T-helper 17 cell (primary cell): ENCODE measurements around the gene PCCA. TPM values are rescaled to one million over a fixed set of nuclear protein-coding genes. Genes with fewer than 3 reads are reported as not detected.
"Not testable (repeated sequence)": the region's sequence is repeated elsewhere in the genome, so short reads cannot be mapped to it uniquely, and the experiment has no call there.

Source experiments
- ATAC-seq: fragments of 150-1000 bp; cut with Tn5 transposase; 2 replicates; pipeline ENCODE4 v1.10.0; 2021; ENCODE audit warnings: mild to moderate bottlenecking, moderate library complexity
- DNase-seq, 3 donors: peaks; one replicate each; pipeline versions ENCODE4 v3.0.0 to v3.0.0-alpha.2; 2020 to 2021
- H3K9me3 ChIP-seq: one replicate; pipeline ENCODE4 v1.7.0; 2013; ENCODE audit warnings: low read length, mild to moderate bottlenecking; ENCODE audit not compliant: control insufficient read depth, poor library complexity, severe bottlenecking
- H3K27ac Mint-ChIP-seq: one replicate; pipeline ENCODE4 v1.8.0; 2022; ENCODE audit warnings: mild to moderate bottlenecking, moderate library complexity, mixed read lengths
- H3K27me3 Mint-ChIP-seq: one replicate; pipeline ENCODE4 v1.8.0; 2022; ENCODE audit warnings: mixed read lengths
- H3K36me3 Mint-ChIP-seq: one replicate; pipeline ENCODE4 v1.8.0; 2022; ENCODE audit warnings: low read depth, mixed read lengths
- H3K4me1 Mint-ChIP-seq: one replicate; pipeline ENCODE4 v1.8.0; 2022; ENCODE audit warnings: mild to moderate bottlenecking, mixed read lengths
- H3K4me3 Mint-ChIP-seq: one replicate; pipeline ENCODE4 v1.8.0; 2022; ENCODE audit warnings: mild to moderate bottlenecking, moderate library complexity, mixed read lengths
- total RNA-seq, 4 donors: library from RNA in 2 of 4; stranded (reverse) in 2 of 4; gene quantifications; one replicate each; pipeline ENCODE4 v1.2.3 and lab custom pipeline; 2022 to 2026

Gene PCCA
- total RNA-seq, 2 donors from 2014 or later: 9.9 to 10.7 TPM

DNA sequence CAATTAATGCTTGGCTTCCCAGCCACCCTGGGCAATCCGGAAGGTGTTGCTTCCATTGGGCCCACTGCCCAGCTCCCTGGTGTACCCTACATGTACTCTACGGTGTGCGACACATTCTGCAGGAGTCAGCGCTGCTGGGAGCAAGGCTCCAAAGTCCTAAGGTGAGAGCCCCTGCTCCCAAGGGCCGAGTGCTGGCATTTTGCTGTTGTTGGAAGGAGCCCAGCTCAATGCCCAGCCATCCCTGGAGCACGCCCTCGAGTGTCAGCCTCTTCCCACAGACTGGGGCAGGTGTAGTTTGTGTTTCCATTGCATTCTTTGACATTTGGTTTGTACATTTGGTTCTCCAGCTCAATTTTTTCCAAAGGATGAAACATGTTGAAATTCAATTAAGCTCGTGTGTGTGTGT lies 435.1 kb downstream of the PCCA start:
- Mint-ChIP-seq H3K4me1 (peaks cover 2% of the 10 kb centered on the region), H3K27ac (no peak overlapping the region), H3K4me3 (no peak overlapping the region), H3K36me3 (peaks cover 5% of the 10 kb centered on the region), H3K27me3 (no peaks in the 10 kb centered on the region)
- no peak for DNase-seq
- ATAC-seq: no peak
- no peaks in the 10 kb centered on the region for H3K9me3 ChIP-seq

DNA sequence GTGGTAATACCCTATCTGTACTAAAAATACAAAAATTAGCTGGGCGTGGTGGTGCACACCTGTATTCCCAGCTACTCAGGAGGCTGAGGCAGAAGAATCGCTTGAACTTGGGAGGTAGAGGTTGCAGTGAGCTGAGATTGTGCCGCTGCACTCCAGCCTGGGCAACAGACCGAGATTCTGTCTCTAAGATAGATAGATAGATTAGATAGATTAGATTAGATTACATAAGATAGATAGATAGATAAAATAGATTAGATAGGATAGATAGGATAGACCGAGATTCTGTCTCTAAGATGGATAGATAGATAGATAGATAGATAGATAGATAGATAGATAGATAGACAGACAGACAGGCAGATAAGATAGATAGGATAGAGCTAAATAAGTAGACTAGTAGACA lies 435.8 kb downstream of the PCCA start:
- H3K36me3 Mint-ChIP-seq, DNase-seq, ATAC-seq, H3K27ac Mint-ChIP-seq, H3K4me3 Mint-ChIP-seq, H3K9me3 ChIP-seq, H3K4me1 Mint-ChIP-seq, H3K27me3 Mint-ChIP-seq: not testable (repeated sequence)

DNA sequence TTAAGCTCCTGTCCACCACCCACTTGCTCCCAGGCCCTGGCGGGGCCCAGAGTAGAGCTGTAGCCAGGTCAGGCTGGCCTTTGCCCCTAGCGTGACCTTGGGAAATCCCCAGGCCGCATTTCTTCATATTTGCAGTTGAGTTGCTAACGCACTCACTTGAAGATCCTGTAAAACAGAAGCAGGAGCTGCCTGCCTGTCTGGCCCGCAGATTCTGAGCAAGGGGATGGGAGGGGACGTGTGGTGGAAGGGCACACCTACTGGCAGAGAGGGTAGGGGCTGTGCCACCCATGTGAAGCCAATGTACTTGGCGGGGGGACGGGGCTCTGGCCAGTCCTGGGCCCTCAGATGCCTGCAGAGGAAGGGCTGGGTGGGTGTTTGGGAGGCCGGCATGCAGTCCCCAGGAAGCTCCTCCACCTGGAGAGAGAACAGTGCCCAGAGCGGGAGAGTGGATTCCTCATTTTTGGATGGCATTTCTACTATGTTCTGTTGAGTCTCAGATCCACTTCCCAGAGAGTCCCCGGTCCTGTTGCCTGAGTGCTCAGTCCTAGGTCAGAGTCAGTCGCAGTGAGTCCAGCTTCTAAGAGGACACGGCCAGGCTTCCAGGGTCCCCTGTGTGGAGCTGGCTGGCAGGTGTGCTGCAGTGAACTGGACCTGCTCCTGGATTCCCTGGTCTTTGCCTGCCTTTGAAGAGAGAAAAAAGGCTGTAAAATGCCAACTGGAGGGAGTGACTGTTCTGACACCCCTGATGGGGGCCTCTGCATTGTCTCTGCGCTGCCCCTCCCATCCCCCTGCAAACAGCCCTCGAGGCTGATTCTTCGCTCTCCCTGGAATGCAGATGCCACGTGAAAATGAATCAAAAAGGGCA lies 436.8 kb downstream of the PCCA start:
- Mint-ChIP-seq H3K4me1 (peaks cover 2% of the 10 kb centered on the region), H3K36me3 (peaks cover 5% of the 10 kb centered on the region), H3K27me3 (no peaks in the 10 kb centered on the region), H3K27ac (no peak overlapping the region), H3K4me3 (no peak overlapping the region)
- no peak for ATAC-seq
- no peaks in the 10 kb centered on the region for H3K9me3 ChIP-seq
- DNase-seq: no peak

DNA sequence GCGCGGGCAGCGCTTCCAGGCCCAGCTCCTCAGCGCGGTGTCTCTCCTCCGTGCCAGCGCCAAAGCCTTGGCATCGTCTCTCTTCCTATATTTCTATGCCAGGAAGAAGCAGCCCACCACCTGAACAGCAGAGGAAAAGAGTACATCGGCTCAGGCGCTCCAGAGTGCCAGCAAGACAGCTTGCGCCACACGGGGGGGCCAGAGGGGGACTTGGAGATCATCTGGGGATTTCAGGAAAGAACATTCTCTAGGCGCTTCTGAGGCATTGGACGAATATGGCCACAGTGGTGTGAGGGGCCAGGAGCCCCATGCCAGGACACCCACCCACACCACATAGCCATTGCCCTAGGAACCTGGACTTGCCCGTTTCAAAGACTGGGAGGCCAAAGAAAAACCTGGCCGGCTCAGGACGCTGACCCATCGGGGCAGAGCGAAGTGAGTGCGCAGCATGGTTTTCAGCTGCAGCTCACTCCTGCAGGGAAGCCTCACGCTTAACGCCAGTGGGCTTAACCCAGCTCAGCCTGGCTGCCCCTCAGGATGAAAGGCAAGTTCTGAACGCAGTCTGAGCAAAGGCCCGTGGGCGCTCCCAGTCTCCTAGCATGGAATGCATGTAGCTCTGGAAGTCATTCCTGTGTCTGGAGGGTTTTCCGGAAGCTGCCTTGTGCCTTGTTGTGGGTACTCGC lies 437.6 kb downstream of the PCCA start:
- Mint-ChIP-seq H3K4me1 (peaks cover under 1% of the 10 kb centered on the region), H3K36me3 (peaks cover 5% of the 10 kb centered on the region), H3K27ac (no peak overlapping the region), H3K4me3 (no peak overlapping the region), H3K27me3 (no peaks in the 10 kb centered on the region)
- no peak for DNase-seq
- no peak for ATAC-seq
- H3K9me3 ChIP-seq: no peaks in the 10 kb centered on the region

DNA sequence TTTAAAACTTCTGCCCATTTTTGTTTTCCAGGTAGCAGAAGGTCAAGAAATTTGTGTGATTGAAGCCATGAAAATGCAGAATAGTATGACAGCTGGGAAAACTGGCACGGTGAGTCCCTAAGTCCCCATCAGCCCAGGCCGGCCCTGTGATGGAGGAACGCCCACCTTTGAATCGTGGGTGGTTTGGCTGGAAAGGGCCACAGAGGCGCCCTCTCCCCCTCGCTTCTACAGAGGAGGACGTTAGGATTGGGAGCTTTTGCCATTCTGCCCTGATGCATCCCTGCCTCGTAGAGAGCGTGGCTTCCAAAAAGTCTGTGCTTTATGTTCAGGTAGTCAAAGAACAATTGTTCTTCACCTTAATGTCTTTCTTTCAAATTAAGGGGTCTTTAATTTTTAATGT lies 438.8 kb downstream of the PCCA start:
- DNase-seq: no peak
- no peak for ATAC-seq
- no peaks in the 10 kb centered on the region for H3K9me3 ChIP-seq
- no peaks in the 10 kb centered on the region for H3K4me1 Mint-ChIP-seq
- peak overlapping the region; percentile 69 for H3K27ac Mint-ChIP-seq
- no peaks in the 10 kb centered on the region for H3K27me3 Mint-ChIP-seq
- no peak overlapping the region for H3K4me3 Mint-ChIP-seq
- H3K36me3 Mint-ChIP-seq: peaks cover 5% of the 10 kb centered on the region

DNA sequence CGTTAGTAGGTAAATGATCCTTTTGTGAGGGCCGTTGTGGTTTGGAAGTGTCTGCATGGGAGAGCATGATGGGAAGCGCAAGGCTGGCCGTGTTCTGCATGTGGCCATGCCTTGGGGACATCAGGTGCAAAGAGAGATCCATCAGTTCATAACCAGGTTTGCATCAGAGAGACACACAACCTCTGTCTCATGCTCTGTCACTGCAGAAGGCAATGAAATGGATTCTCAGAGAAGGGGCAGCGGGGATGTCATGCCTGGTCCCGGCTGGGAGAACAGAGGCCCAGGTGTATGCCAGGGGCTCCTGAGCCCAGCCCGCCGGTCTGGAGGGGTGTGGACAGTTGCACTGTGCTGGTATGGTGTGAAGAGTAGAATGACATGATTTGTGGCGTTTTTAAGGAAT lies 439.5 kb downstream of the PCCA start:
- no peaks in the 10 kb centered on the region for H3K9me3 ChIP-seq
- no peaks in the 10 kb centered on the region for H3K27me3 Mint-ChIP-seq
- no peak for ATAC-seq

DNA sequence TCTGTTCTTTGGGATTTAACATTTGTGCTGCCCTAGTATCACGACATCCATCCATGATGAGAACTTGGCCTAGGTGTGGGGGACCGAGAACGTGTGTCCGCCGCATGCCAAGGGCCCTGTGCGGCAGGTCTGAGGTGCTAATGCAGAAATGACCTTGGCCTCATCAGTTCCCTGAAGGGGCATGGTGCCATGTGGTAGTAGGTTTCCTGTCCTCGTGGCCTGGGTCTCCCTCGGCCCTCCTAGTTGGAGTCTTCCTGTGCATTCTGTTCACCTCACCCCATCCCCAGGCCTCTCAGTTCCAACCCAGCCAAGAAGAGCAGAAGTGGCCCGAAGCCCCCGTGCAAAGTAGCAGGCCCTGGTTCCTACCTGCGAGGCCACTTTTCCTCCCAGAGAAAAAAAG lies 439.9 kb downstream of the PCCA start:
- Mint-ChIP-seq H3K27me3 (no peaks in the 10 kb centered on the region), H3K36me3 (peaks cover 5% of the 10 kb centered on the region), H3K4me1 (no peaks in the 10 kb centered on the region), H3K4me3 (no peak overlapping the region), H3K27ac (no peak overlapping the region)
- ATAC-seq: no peak
- no peaks in the 10 kb centered on the region for H3K9me3 ChIP-seq
- no peak for DNase-seq

More for the DNA sequence above, 439.5 kb downstream of the PCCA start:
- H3K36me3 Mint-ChIP-seq: peaks cover 5% of the 10 kb centered on the region
- DNase-seq: no peak
- H3K4me1 Mint-ChIP-seq: no peaks in the 10 kb centered on the region
- no peak overlapping the region for H3K4me3 Mint-ChIP-seq
- peak overlapping the region; percentile 69 for H3K27ac Mint-ChIP-seq

DNA sequence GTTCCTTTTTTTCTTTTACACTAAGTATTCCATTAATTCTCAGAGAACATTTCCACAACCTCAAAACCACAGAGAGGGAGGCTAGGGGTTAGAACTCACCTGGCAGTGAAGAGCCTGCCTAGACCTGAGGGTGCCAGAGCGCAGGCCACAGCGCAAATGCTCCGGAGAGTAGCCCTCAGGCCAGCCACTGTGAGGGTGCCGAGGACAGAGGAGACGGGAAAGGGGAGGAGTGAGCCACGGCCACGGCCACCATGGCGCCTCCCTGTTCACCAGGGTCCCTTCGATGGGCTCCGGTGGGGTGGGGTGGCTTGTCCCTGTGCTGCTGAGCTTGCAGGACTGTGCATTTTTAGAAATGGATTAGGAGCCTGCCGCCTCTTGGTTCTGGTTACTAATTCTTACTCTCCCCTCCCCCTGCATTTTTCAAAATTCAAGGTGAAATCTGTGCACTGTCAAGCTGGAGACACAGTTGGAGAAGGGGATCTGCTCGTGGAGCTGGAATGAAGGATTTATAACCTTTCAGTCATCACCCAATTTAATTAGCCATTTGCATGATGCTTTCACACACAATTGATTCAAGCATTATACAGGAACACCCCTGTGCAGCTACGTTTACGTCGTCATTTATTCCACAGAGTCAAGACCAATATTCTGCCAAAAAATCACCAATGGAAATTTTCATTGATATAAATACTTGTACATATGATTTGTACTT lies 440.9 kb downstream of the PCCA start:
- no peak overlapping the region for H3K27ac Mint-ChIP-seq
- no peaks in the 10 kb centered on the region for H3K27me3 Mint-ChIP-seq
- peaks cover 2% of the 10 kb centered on the region for H3K4me1 Mint-ChIP-seq
- ATAC-seq (no peak), DNase-seq (no peak)
- H3K4me3 Mint-ChIP-seq: no peak overlapping the region
- H3K9me3 ChIP-seq: no peaks in the 10 kb centered on the region
- peaks cover 6% of the 10 kb centered on the region for H3K36me3 Mint-ChIP-seq

DNA sequence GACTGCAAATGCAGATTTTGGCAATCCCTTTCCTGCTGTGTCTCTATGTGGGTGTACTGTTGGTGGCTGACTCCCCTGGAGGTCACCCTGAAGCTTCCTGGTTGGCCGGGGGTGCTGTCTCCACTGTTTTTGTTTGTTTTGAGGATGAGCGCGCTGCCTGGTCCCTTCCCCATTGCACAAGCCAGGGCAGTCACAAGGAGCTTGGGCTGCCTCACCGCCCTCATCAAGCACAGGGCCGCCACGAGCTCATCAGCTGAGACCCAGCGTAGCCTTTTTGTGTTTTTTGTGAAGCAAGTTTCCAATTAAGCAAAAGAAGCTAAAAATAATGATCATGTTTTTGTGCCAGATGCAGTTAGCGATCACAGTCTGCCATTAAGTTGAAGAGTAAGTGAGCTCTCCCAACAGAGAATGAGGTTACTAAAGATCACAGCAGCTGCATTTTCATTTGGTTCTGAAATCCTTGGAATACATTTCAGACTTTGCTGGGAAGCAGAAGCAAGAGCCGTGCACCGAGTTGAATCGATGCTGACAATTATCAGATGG lies 441.8 kb downstream of the PCCA start:
- DNase-seq: no peak
- no peak for ATAC-seq
- Mint-ChIP-seq H3K4me1 (peaks cover 2% of the 10 kb centered on the region), H3K27me3 (no peaks in the 10 kb centered on the region), H3K27ac (peak overlapping the region; percentile 60), H3K36me3 (peaks cover 4% of the 10 kb centered on the region), H3K4me3 (no peak overlapping the region)
- no peaks in the 10 kb centered on the region for H3K9me3 ChIP-seq

DNA sequence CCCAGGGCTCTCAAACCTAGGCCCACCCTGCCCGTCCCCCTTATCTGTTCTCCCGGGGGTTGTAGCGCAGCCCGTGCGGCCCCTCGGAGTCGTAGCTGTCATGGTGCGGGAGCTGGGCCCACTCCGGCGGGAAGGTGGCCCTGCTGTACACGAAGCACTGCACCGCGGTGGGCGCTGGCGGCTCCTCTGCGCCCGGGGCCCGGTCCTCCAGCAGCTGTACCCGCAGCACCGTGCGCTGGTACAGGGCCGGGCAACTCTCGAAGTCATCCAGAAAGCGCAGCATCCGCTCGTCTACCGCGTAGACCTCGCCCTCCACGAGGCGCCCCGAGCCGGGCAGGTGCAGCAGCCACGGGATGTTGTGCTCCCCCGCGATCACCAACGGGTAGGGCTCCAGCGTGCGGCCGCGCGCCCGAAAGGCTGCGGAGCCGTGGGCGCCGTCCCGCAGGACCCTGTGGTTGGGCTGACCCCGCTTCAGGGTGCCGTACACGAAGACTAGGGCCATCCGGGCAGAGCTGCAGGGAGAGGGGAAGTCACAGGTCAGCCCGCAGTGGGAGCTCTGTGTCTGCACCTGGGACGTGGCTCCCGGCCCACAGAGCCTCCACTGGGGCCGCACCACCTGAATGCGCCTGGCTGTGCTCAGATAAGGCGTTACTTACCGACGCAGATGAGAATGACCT lies 443.3 kb downstream of the PCCA start:
- Mint-ChIP-seq H3K4me3 (no peak overlapping the region), H3K36me3 (peaks cover 7% of the 10 kb centered on the region), H3K27ac (no peak overlapping the region), H3K4me1 (peaks cover 6% of the 10 kb centered on the region), H3K27me3 (no peaks in the 10 kb centered on the region)
- H3K9me3 ChIP-seq: no peaks in the 10 kb centered on the region
- no peak for ATAC-seq
- DNase-seq: no peak

DNA sequence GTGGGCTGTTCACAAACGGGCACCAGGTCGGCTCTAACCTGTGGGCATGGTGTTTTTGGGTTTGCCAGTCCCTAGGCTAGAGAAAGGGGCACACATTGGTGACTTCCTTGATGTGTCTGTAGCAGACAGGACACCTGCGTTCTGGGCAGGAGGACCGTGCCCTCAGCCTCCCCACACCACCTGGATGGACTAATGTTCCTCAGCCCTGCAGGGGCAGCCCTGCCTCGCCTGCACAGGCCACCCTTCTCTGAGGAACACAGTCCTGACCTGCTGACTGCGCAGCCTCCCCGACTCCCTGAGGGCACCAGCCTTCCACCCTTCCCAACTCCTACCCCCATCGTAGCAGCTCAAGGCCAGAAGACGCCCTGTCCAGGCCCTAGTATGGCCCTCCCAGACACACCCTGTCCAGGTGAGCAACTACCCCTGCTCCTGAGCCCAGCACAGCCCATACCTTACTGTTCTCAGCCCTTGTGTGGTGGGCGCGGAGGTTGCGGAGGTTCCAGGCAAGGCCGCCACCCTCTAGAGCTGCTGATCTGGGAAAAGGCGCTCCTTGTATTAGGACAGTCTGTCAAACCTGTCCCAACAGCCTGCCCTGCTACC lies 444.0 kb downstream of the PCCA start:
- Mint-ChIP-seq H3K36me3 (peaks cover 7% of the 10 kb centered on the region), H3K27me3 (no peaks in the 10 kb centered on the region), H3K4me1 (peaks cover 9% of the 10 kb centered on the region), H3K4me3 (no peak overlapping the region), H3K27ac (no peak overlapping the region)
- ATAC-seq: no peak
- H3K9me3 ChIP-seq: no peaks in the 10 kb centered on the region
- no peak for DNase-seq

DNA sequence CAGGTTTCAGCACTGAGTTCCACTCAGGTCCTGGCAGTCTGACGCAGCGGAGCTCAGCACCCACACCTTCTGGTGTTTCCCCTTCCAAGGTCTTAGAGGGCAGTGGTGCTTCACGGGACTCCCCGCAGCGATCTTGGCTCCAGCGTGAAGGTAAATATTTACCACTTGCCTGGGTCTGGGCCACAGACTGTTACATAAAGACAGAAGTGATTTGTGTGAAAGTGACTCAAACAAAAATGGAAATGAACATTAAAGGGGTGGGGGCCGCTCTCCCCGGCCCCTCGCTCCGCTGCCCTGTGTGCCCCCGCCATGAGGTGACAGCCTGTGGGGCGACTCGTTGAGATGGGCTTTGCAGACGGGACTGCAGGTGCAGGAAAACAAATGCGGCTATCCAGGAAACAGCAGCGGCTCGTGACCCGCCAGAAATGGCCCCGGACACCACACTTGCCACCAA lies 444.7 kb downstream of the PCCA start:
- H3K9me3 ChIP-seq: no peaks in the 10 kb centered on the region
- Mint-ChIP-seq H3K36me3 (peaks cover 5% of the 10 kb centered on the region), H3K4me1 (peaks cover 9% of the 10 kb centered on the region), H3K4me3 (no peak overlapping the region), H3K27me3 (no peaks in the 10 kb centered on the region), H3K27ac (no peak overlapping the region)
- ATAC-seq (no peak), DNase-seq (no peak)
